SIG-M5 treated with dmso at 0.1 percent for 504 hours (cell line): ENCODE data around the gene FBF1.
A peak's percentile ranks its signal among the peaks of the same experiment; 100 is the strongest.

Source experiments
- DNase-seq: peaks from one replicate; lab custom pipeline; 2025; ENCODE audit not compliant: unreplicated experiment; lab: John Stamatoyannopoulos, UW

Gene FBF1

GRCh38 chr17:75959051-75959838, 18.4 kb upstream of the FBF1 start:
- no peak for DNase-seq

GRCh38 chr17:75950855-75951554, 10.2 kb upstream of the FBF1 start:
- no peak for DNase-seq

GRCh38 chr17:75950421-75950820, 9.6 kb upstream of the FBF1 start:
- DNase-seq, result no peak

GRCh38 chr17:75945211-75945610, 4.4 kb upstream of the FBF1 start:
- no peak for DNase-seq

GRCh38 chr17:75943491-75943890, 2.6 kb upstream of the FBF1 start:
- no peak for DNase-seq

- no peak for DNase-seq
These were observed 1.6 kb upstream of the FBF1 start for GRCh38 chr17:75942473-75942872.

- no peak for DNase-seq
These were observed 589 bp upstream of the FBF1 start for GRCh38 chr17:75941442-75941819.

GRCh38 chr17:75937652-75938051, 3.2 kb downstream of the FBF1 start:
- DNase-seq, result no peak

GRCh38 chr17:75933808-75934207, 7.0 kb downstream of the FBF1 start:
- DNase-seq, result no peak

GRCh38 chr17:75932852-75933251, 8.0 kb downstream of the FBF1 start:
- no peak for DNase-seq

GRCh38 chr17:75931062-75931461, 9.8 kb downstream of the FBF1 start:
- DNase-seq, result no peak

GRCh38 chr17:75927286-75927922, 13.4 kb downstream of the FBF1 start:
- DNase-seq, result peak; percentile 33

- no peak for DNase-seq
These were observed 14.4 kb downstream of the FBF1 start for GRCh38 chr17:75926456-75926855.

GRCh38 chr17:75925912-75926311, 14.9 kb downstream of the FBF1 start:
- DNase-seq, result no peak

GRCh38 chr17:75925103-75925502, 15.7 kb downstream of the FBF1 start:
- DNase-seq, result no peak

- no peak for DNase-seq
These were observed 17.6 kb downstream of the FBF1 start for GRCh38 chr17:75922963-75923874.

- DNase-seq, result no peak
These were observed 18.5 kb downstream of the FBF1 start for GRCh38 chr17:75922173-75922961.

GRCh38 chr17:75921596-75921995, 19.2 kb downstream of the FBF1 start:
- DNase-seq, result no peak

- DNase-seq, result no peak
These were observed 20.7 kb downstream of the FBF1 start for GRCh38 chr17:75920045-75920560.

- no peak for DNase-seq
These were observed 21.2 kb downstream of the FBF1 start for GRCh38 chr17:75919611-75920010.
